Adrenal gland (tissue), 12 donors: ENCODE measurements around the gene ODAD3. TPM values are rescaled to one million over a fixed set of nuclear protein-coding genes. Genes with fewer than 3 reads are reported as not detected.
"Not testable (repeated sequence)": the region's sequence is repeated elsewhere in the genome, so short reads cannot be mapped to it uniquely, and the experiment has no call there.

Experiments
- DNase-seq, 7 donors: peaks; one replicate each; pipeline ENCODE4 v3.0.0-alpha.2; 2019 to 2020
- H3K27ac ChIP-seq, 5 donors: fragments of 200-600 bp; sonication (generic) in 4 of 5; 1 replicate in 3 of 5; 2 replicates in 2 of 5; pipeline versions ENCODE4 v1.5.1 to v1.8.0; 2016 to 2020; ENCODE audit warnings: mild to moderate bottlenecking in 1 of 5
- H3K27me3 ChIP-seq: fragments of 200-600 bp; 2 replicates; pipeline ENCODE4 v1.8.0; 2021
- H3K36me3 ChIP-seq, 2 donors: fragments of 200-600 bp; replicated peaks in 1 of 2; 1 replicate in 1 of 2; 2 replicates in 1 of 2; pipeline versions ENCODE4 v1.5.1 to v1.8.0; 2018 to 2022
- H3K4me1 ChIP-seq, 2 donors: fragments of 200-600 bp; replicated peaks in 1 of 2; 1 replicate in 1 of 2; 2 replicates in 1 of 2; pipeline versions ENCODE4 v1.5.1 to v1.8.0; 2018 to 2021
- H3K4me3 ChIP-seq, 4 donors: fragments of 200-600 bp; sonication (generic) in 3 of 4; one replicate each; pipeline ENCODE4 v1.5.1; 2016 to 2018
- H3K9me3 ChIP-seq, 3 donors: fragments of 200-600 bp; sonication (generic) in 1 of 3; replicated peaks in 1 of 3; 1 replicate in 2 of 3; 2 replicates in 1 of 3; pipeline versions ENCODE4 v1.5.1 to v1.8.0; 2016 to 2021
- CTCF ChIP-seq, 6 experiments: fragments of 450-650 bp in 4 of 6; fragments of 200-600 bp in 2 of 6; sonication (generic) in 1 of 6; IDR thresholded peaks; 1 replicate in 5 of 6; 2 replicates in 1 of 6; pipeline versions ENCODE4 v1.5.1 to v1.8.0; 2016 to 2021; ENCODE audit warnings: antibody characterized with exemption in 6 of 6, mild to moderate bottlenecking in 2 of 6, moderate library complexity in 1 of 6
- POLR2A ChIP-seq, 2 donors: fragments of 450-650 bp; IDR thresholded peaks; one replicate each; pipeline ENCODE4 v1.6.1; 2017; ENCODE audit warnings: antibody characterized with exemption in 2 of 2, mild to moderate bottlenecking in 2 of 2, moderate library complexity in 1 of 2
- WGBS, 4 donors: extraction: QIAGEN DNeasy Blood & Tissue Kit in 2 of 4; methylation state at CpG; one replicate each; pipeline versions ENCODE4 v1.1.5 to v1.1.7; 2013 to 2017; 5-methylcytosine and 5-hydroxymethylcytosine counted together
- intact Hi-C, 2 donors: fragments of 100-400 bp; cut with DNase I; formaldehyde crosslinking; loops; one replicate each; pipeline versions ENCODE4 v1.14.1 to v1.15.0; 2022 to 2023
- polyA plus RNA-seq, 3 donors: library from polyadenylated mRNA; stranded (reverse); fragments of 200-250 nt in 2 of 3; fragments of 350-450 nt in 1 of 3; fragmentation: Illumina TruSeq in 1 of 3; extraction: RNeasy Lipid Tissue Mini Kit (QIAGEN cat#74804) in 1 of 3; gene quantifications; one replicate each; pipeline ENCODE4 v1.2.3, GENCODE V29; 2013 to 2014
- total RNA-seq, 9 donors: library from RNA; depleted of rRNA in 4 of 9; stranded (reverse); fragments of >200 nt in 4 of 9; fragments of 120-200 nt in 1 of 9; fragmentation: NEBNext Ultra II Directional in 1 of 9; extraction: Animal tissue kit (Norgen Biotek cat#: 25700) in 1 of 9; gene quantifications; one replicate each; pipeline versions ENCODE4 v1.1.0 to v1.2.4, GENCODE V29; 2013 to 2023
- donor health status: healthy with polysubstance abuse.
- donor health status: Bipolar disorder and iron deficiency.
- donor health status: DM: yes; HTN: yes; CAD: no.
- donor health status: DM: no; HTN: no; CAD: no.
- donor health status: DM: no; HTN: no; CAD: no.
- donor health status: DM: yes; HTN: yes; CAD: no.

The ODAD3 gene
- total and polyA plus RNA-seq, 12 donors, result 0.69 to 7.9 (median 3.3) TPM

- intact Hi-C loops, result loop anchor here (5.0 kb wide), 3 partner anchors 51 to 101 kb away; partner anchors contain the start of gene ELAVL3 (in 1 of the 2)
Measured at GRCh38 chr19:11380653-11381537, 54.0 kb downstream of the ODAD3 start.

GRCh38 chr19:11379857-11380350, 55.0 kb downstream of the ODAD3 start:
- peak overlapping the region in 4 of 5 donors; percentile 88 to 97 (median 92) for H3K27ac ChIP-seq
- H3K4me3 ChIP-seq, result peak overlapping the region in 1 of 4 donors; percentile 68

More at GRCh38 chr19:11380653-11381537, 54.0 kb downstream of the ODAD3 start:
- WGBS, 4 donors, result 1 to 2% (median 1%) methylated on average over 32 to 54 of the region's 54 CpGs
- Histone ChIP-seq H3K4me3 (peak overlapping the region in 2 of 4 donors; percentile 44 to 68), H3K27ac (peak overlapping the region; percentile 73 to 97 (median 89)), H3K27me3 (no peaks in the 10 kb centered on the region), H3K9me3 (no peaks in the 10 kb centered on the region), H3K4me1 (peaks cover 38 to 65% of the 10 kb centered on the region in 2 donors), H3K36me3 (no peaks in the 10 kb centered on the region)
- peak; percentile 85 to 89 for TF ChIP-seq POLR2A (IDR thresholded peaks at IDR 0.05)
- peak; percentile 50 to 83 (median 74) for TF ChIP-seq CTCF (IDR thresholded peaks at IDR 0.05)
- peak; percentile 95 to 99 (median 97) for DNase-seq

GRCh38 chr19:11379269-11379845, 55.6 kb downstream of the ODAD3 start:
- H3K4me1 ChIP-seq, result peaks cover 44 to 73% of the 10 kb centered on the region in 2 donors
- DNase-seq, H3K4me3 ChIP-seq, H3K9me3 ChIP-seq, H3K27me3 ChIP-seq, intact Hi-C loops, H3K36me3 ChIP-seq: not testable (repeated sequence)
- peak in 1 of 2 donors; percentile 5 for TF ChIP-seq POLR2A (IDR thresholded peaks at IDR 0.05)
- WGBS, 4 donors, result 88 to 91% (median 89%) methylated on average over 13 to 14 of the region's 14 CpGs
- peak overlapping the region in 3 of 5 donors; percentile 88 to 97 (median 96) for H3K27ac ChIP-seq

More at GRCh38 chr19:11379857-11380350, 55.0 kb downstream of the ODAD3 start:
- intact Hi-C loops, result loop anchor here (5.0 kb wide), 3 partner anchors 52 to 102 kb away; partner anchors contain the start of gene ELAVL3 (in 1 of the 2)
- 88 to 92% (median 90%) methylated on average over 7 of the region's 7 CpGs for WGBS, 4 donors
- peak in 1 of 7 donors; percentile 56 for DNase-seq
- H3K9me3 ChIP-seq, result no peaks in the 10 kb centered on the region
- no peaks in the 10 kb centered on the region for H3K36me3 ChIP-seq
- TF ChIP-seq CTCF (IDR thresholded peaks at IDR 0.05), result no peak
- TF ChIP-seq POLR2A (IDR thresholded peaks at IDR 0.05), result no peak
- H3K4me1 ChIP-seq, result peaks cover 44 to 73% of the 10 kb centered on the region in 2 donors
- no peaks in the 10 kb centered on the region for H3K27me3 ChIP-seq

- Histone ChIP-seq H3K9me3 (no peaks in the 10 kb centered on the region), H3K4me3 (no peak overlapping the region), H3K27me3 (no peaks in the 10 kb centered on the region), H3K36me3 (no peaks in the 10 kb centered on the region), H3K27ac (peak overlapping the region in 4 of 5 donors; percentile 28 to 97 (median 85)), H3K4me1 (peaks cover 49 to 76% of the 10 kb centered on the region in 2 donors)
- WGBS, 4 donors, result 20 to 35% (median 28%) methylated on average over 1 to 8 of the region's 8 CpGs
- DNase-seq, result peak in 6 of 7 donors; percentile 62 to 84 (median 67)
- TF ChIP-seq POLR2A (IDR thresholded peaks at IDR 0.05), result peak in 1 of 2 donors; percentile 54
- peak; percentile 25 to 62 (median 52) for TF ChIP-seq CTCF (IDR thresholded peaks at IDR 0.05)
- intact Hi-C loops, result no loop called here
Measured at GRCh38 chr19:11378319-11379189, 56.4 kb downstream of the ODAD3 start.
